GM10847 (cell line): ENCODE data around the gene CFAP70.
A peak's percentile ranks its signal among the peaks of the same experiment; 100 is the strongest.

ENCODE experiments used
- POLR2A ChIP-seq: IDR thresholded peaks from 2 replicates; pipeline ENCODE4 v1.6.1; 2011; ENCODE audit not compliant: insufficient read length; ENCODE audit errors: extremely low read depth

The CFAP70 gene

DNA sequence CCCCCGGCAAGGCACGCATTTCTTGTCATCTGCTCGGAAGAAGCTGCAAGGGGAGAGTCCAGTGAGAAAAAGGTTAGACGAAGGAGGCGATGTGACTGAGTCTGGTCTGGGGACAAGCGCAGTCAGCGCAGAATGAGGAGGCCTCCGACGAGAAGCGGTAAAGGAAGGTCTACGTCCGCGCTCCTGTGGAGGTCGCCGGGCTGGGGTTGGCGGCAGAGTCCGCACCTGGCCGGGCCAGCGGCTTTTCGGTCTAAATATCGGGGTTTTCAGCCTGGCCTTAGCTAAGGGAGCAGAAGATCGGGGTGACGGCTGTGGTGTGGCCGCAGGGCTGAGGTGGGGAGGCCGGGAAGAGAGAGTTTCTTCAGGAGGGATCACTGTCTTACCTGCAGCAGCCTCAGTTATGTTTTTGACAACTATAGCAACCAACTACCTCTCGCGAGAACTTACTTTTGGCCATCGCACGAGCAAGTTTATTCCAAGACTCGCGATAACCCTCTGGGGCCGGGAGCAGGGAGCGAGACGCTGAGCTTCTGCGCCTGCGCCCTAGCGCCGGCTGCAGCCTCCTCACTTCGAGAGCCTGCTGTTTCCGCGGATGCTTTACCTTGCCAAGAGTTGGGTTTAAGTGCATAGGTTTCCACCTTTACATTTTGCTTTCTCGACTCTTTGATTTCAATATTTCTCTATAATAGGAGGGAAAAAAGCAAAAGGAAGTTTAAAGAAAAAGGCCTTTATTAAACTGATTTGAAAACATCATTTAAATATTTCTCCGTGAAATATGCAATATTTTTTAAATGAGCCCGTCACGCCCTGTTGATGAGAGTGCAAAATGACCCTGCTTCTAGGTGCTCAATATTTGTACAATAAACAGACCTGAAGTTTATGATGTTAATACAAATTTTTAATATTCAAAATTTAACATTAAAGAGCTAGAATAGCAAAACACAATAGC is at the start of gene CFAP70:
Gene CFAP70 (minus strand): TSS at position 534 of the 949 bp plus-strand sequence. CDS start 4,068 bp downstream, outside the sequence.
- peak; percentile 52 for TF ChIP-seq POLR2A

DNA sequence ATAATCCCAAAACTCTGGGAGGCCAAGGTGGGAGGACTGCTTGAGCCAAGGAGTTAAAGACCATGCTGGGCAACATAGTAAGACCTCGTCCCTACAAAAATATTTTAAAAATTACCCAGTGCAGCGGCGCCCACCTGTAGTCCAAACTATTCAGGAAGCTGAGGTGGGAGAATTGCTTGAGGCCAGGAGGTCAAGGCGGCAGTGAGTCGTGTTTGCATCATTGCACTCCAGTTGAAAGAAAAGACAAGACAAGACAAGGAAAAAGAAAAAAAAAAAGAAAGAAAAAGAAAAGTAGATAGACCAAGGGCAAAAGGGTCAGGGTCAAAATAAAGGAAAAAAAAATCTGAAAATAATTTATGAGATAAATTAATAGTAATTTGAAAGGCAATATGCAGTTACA is 49.4 kb upstream of the CFAP70 start:
- TF ChIP-seq POLR2A = no peak

DNA sequence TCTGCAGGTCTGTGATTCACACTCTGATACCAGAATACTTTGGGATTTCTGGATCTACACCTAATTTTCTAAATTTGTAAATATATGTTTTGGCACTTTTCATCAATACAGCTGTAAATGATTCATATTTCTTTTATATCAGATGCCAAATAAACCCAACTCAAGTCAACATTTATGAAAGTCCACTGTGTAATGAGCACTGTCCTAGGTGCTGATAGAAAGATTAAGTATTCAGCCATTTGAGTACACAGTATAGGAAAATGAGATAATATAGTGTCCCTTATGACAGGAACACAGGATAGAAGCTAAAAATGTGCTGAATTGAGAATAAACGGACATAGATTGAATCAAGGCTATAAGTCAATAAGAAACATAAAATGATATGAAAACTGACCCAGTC is 48.8 kb upstream of the CFAP70 start:
- TF ChIP-seq POLR2A = no peak

DNA sequence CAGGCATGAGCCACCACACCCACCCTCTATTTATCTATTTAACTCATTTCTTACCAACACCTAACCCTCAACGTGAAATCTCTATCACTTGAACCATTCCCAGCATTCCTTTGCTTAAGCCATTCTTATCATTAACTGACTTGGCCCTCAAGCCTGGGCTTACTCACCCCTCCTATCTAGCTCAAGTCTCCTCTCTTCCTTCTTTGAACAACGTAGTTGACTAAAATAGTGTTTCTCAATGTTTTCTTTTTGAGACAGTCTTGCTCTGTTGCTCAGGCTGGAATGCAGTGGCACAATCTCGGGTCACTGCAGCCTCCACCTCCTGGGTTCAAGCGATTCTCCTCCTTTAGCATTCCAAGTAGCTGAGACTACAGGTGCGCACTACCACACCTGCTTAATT is 48.2 kb upstream of the CFAP70 start:
- TF ChIP-seq POLR2A = no peak

DNA sequence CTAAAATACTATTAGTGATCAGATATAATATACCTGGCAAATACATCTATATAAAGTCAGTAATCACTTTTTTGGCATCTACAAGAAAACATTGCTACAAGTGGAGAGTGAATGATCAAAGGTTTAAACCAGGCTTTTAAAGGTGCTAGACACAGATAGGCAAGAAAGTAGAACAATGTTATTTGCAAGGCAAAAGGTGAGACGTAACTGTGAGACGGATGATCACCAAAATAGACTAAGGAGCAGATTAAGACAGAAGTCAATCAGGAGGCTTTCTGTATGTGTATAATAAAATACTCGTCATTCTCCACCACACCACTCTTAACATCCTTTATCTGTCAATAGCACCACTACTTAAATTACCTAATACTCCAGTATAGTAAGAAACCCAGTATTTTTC is 46.9 kb upstream of the CFAP70 start:
- no peak for TF ChIP-seq POLR2A

DNA sequence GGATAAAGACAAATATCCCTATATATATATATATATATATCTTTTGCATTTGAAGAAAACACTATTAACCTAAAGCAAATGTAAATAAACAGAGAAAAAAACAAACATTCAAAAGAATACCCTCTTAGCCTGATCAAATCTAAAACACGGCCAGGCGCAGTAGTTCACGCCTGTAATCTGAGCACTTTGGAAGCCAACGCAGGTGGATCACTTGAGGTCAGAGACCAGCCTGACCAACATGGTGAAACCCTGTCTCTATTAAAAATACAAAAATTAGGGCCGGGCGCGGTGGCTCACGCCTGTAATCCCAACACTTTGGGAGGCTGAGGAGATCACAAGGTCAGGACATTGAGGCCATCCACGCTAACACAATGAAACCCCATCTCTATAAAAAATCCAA is 46.0 kb upstream of the CFAP70 start:
- TF ChIP-seq POLR2A = no peak

DNA sequence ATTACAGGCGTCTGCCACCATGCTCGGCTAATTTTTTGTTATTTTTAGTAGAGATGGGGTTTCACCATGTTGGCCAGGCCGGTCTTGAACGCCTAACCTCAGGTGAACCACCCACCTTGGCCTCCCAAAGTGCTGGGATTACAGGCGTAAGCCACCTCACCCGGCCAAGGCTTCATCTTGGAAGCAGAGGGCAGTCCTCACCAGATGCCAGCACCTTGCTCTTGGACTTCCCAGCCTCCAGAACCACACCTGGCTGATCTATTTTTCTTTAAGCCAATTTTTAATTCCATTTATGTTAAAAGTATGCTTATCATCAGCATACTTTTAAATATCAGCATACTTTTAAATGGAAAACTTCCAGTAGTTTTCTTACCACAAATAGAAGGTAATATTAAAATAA is 43.0 kb upstream of the CFAP70 start:
- no peak for TF ChIP-seq POLR2A

DNA sequence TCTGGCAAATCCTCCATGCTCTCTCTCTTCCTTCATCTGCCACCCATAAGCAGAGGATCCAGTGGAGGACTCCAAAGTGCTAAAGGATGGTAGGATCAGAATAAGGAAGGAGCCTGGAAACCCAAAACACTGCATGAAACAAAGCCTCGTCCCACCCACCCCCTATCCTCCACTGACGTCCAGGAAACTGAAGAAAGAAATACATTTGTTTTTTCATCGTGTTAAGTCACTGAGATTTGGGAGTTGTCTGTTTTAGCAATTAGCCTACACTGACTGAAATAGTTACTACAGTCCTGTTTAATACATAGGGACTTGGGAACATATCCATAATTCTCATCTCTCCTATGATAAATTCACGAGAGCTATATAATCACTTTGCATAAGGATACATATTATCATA is 40.4 kb upstream of the CFAP70 start:
- no peak for TF ChIP-seq POLR2A

DNA sequence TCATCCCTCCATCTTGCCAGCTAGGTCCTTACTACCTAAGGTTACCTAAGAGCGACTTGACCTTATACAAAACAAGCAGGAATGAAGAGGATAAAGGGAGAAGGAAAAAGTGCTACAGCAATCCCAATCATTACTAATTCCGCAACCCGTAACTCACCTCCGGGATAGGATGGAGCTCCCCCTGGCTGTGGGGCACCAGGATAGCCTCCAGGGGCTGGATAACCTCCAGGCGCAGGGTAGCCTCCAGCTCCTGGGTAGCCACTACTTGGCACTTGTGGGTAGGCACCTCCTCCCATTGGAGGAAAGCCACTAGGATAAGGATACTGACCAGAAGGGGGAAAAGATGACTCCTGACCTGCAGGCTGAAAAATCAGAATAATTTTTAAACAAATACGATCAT is 39.4 kb upstream of the CFAP70 start:
- no peak for TF ChIP-seq POLR2A

DNA sequence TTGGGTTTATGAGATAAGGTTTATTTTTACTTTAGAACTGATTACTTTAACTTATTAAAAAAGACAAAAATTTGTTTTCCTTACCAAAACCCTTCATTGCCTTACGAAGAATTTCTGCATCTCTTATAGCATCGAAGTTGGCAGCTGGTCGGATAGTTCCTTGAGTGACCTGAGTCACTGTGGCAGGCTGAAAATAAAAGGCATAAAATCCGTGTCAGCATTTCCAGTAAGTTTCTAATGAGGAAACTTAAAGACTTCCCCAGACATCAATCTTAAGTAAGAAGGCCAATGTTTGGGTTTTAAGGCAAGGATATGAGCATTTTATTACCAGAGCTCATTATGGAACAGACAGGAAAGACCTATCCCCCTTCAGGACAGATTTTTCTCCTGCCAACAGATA is 29.6 kb upstream of the CFAP70 start:
- TF ChIP-seq POLR2A = no peak

DNA sequence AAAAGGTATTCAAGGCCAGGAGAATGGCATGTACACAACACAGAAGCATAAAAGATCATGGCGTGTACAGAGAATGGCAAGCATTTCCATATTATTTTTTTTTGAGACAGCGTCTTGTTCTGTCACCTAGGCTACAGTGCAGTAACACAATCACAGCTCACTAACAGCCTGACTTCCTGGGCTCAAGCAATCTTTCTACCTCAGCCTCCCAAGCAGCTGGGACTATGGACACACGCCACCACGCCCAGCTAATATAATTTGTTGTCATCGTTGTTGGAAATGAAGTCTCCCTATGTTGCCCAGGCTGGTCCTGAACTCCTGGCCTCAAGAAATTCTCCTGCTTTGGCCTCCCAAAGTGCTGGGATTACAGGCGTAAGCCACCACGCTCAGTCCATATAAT is 27.9 kb upstream of the CFAP70 start:
- no peak for TF ChIP-seq POLR2A

DNA sequence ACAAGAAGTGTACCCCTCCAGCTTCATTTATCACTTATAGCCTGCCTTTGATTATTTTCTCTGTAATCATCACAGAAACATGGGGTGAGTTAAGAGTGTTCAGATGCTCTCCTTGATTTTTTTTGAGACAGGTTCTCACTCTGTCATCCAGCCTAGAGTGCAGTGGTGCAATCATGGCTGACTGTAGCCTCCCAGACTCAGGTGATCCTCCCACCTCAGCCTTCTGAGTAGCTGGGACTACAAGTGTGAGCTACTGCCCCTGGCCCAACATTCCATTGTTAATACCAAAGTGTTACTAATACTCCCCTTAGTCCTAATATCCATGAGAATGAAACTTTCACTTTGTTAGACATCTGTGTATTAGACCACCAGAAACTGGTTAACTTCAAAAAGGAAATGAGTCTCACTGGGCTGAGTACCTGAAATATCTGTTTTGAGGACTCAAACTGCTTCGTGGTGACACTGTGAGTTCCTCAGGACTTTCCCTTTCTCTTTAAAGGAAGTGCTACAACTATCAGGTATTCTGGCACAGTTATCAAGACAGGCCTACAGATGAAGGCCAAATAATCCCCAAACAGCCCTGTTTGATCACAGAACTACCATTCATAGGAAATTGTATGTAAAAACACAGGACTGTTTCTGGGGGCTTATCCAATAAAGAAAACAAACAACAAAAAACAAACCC is 20.5 kb upstream of the CFAP70 start:
- TF ChIP-seq POLR2A = no peak

DNA sequence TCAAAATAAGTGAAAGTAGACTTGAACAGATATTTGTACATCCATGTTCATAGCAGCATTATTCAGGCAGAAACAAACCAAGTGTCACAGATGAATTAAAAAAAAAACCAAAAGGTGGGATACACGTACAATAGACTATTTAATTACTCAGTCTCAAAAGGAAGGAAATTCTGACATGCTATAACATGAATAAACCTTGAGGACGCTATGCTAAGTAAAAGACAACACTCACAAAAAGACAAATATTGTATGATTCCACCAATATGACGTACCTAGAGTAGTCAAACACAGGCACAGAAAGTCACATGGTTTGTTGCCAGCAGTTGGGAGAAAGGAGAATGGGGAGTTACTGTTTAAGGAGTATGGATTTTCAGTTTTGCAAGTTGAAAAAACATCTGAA is 18.0 kb upstream of the CFAP70 start:
- TF ChIP-seq POLR2A = no peak

DNA sequence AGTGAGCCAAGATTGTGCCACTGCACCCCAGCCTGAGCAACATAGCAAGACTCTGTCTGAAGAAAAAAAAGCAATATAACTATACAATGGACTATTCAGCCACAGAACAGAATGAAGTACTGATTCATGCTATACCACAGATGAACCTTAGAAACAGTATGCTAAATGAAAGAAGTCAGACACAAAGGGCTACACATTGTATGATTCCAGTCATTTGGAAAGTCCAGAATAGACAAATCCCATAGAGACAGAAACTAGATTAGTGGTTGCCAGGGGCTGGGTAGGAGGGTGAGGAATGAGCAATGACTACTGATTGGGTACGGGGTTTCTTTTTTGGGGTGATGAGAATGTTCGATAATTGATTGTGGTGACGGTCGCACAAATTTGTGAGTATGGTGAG is 9.6 kb upstream of the CFAP70 start:
- TF ChIP-seq POLR2A = no peak

DNA sequence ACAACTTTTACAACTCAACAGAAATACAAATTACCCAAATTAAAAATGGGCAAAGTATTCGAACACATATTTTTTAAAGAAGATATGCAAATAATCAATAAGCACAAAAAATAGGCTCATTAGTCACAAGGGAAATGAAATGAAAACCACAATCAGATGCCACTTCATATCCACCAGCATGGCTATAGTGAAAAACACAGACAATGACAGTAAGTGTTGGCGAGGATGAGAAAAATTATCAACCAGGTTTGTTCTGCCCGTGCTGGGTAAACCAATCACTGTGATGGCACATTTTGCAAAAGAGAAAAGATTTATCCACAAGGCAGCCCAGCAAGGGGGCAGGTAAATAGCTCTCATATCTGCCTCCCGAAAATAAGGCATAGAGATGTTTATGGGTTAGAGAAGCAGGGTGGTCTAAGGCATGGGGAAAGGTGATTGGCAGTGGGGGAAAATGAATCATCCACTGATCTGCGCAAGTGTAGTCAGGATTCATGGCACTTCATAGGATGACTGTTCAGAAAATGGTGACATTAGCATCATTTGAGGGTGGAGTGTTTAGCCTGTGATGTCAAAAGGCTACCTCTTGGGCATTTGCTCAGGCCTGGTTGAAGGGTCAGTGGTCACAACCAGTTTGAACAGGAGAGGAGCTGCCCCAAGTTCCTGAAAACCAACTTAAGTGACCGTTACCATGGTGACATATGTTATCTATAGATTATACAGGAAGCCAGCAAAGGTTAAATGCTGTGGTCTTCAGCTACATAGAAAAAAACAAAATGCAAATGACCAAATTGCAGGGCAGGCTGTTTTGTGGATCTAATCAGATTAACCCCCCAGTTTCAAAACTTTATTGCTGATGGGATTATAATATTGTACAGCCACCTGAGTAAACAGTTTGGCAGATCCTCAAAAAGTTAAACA is 8.0 kb upstream of the CFAP70 start:
- no peak for TF ChIP-seq POLR2A

DNA sequence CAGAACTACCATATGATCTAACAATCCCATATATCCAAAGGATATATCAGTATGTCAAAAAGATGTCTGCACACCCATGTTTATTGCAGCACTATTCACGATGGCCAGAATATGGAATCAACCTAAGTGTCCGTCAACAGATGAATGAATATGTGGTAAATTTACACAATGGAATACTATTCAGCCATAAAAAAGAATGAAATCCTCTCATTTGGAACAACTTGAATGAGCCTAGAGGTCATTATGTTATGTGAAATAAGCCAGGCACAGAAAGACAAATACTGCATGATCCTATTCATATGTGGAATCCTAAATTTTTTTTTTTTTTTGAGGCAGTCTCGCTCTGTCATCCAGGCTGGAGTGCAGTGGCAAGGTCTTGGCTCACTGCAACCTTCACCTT is 6.3 kb upstream of the CFAP70 start:
- no peak for TF ChIP-seq POLR2A

DNA sequence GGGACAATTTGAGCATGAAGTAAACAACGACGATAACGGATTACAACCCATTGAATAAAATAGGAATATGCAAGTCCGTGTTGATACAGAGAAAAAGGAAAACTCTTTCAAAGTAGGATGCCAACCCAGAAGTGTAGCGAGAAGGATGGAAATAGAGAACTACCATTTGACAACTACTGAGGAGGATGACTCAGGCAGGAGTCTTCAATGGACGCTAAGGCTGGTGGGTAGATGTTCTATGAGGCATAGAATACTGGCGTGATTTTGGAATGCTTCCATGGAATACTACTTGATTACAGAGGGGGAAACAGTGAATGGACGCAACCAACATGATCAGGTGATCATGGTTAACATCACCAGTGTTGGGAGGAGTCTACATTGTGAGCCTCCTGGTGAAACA is 828 bp upstream of the CFAP70 start:
- TF ChIP-seq POLR2A = no peak
